Lower leg skin (tissue), 3 donors: ENCODE data around the gene LMNA.
A peak's percentile ranks its signal among the peaks of the same experiment; 100 is the strongest.

ENCODE experiments used
- POLR2A ChIP-seq, 2 donors: fragments of 450-650 bp; IDR thresholded peaks; one replicate each; pipeline ENCODE4 v1.6.1; 2016 to 2017; ENCODE audit warnings: antibody characterized with exemption in 2 of 2, mild to moderate bottlenecking in 1 of 2, moderate library complexity in 1 of 2
- TF ChIP-seq, protein P1 (sequence below), 3 donors: fragments of 450-650 bp; IDR thresholded peaks; one replicate each; pipeline ENCODE4 v1.5.1; 2016; ENCODE audit warnings: antibody characterized with exemption in 3 of 3, mild to moderate bottlenecking in 3 of 3, moderate library complexity in 2 of 3

DNA sequence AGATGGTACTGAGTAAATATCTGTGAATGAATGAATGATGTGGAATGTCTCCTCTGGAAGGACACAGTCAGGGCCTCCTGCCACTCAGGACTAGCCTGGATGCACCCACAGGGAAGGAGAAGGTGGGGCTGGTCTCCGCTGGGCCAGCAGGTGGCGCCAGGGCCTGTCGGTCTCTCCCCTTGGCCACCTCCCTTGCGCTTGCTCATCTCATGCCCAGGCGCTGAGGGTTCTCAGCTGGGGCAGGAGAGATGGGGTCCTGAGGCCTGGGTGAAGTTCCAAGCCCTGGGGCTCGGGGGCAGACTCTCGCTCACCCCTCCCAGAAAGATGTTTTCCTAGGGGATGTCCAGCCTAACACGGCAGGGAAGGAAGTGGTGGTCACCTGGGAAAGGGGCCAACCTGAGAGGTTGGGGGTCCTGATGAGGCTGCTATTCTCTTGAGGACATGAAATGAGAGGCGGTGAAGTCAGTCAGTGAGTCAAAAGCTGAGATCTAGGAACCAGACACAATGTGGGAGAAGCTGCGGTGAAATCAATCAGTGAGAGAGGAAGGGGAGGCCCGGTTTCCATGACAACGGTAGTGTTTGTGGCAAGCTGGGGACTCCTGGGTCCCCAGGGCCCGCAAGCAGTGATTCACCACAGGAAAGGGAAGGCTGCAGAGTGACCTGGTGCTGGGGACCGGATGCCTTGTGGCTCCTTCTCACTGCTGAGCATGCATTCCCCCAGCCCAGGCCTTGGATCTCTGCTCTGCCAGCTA is 17.7 kb upstream of the LMNA start:
- TF ChIP-seq POLR2A (IDR thresholded peaks at IDR 0.05) = no peak
- TF ChIP-seq, protein P1, sequence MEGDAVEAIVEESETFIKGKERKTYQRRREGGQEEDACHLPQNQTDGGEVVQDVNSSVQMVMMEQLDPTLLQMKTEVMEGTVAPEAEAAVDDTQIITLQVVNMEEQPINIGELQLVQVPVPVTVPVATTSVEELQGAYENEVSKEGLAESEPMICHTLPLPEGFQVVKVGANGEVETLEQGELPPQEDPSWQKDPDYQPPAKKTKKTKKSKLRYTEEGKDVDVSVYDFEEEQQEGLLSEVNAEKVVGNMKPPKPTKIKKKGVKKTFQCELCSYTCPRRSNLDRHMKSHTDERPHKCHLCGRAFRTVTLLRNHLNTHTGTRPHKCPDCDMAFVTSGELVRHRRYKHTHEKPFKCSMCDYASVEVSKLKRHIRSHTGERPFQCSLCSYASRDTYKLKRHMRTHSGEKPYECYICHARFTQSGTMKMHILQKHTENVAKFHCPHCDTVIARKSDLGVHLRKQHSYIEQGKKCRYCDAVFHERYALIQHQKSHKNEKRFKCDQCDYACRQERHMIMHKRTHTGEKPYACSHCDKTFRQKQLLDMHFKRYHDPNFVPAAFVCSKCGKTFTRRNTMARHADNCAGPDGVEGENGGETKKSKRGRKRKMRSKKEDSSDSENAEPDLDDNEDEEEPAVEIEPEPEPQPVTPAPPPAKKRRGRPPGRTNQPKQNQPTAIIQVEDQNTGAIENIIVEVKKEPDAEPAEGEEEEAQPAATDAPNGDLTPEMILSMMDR (IDR thresholded peaks at IDR 0.05) = peak in 2 of 3 donors; percentile 77 to 94
